ENCODE data around the gene JUN. TPM values are rescaled to one million over a fixed set of nuclear protein-coding genes. Genes with fewer than 3 reads are reported as not detected.

Gene JUN
- total RNA-seq, 1 experiment from 2014 or later, result 74.7 TPM

GRCh38 chr1:58741678-58742553 is 41.9 kb downstream of the JUN start:
- Histone ChIP-seq H3K4me1 (replicated peaks; ENCODE audit: insufficient read depth) (peaks cover 26% of the 10 kb centered on the region), H3K36me3 (ENCODE audit: low read depth) (no peaks in the 10 kb centered on the region), H2AFZ (no peak overlapping the region), H3K4me3 (no peak overlapping the region), H4K20me1 (ENCODE audit: insufficient read depth) (no peaks in the 10 kb centered on the region), H3K4me2 (no peak overlapping the region), H3K79me2 (ENCODE audit: low read depth) (no peaks in the 10 kb centered on the region), H3K27ac (no peak overlapping the region), H3K9me3 (ENCODE audit: insufficient read depth, low read depth) (no peaks in the 10 kb centered on the region), H3F3A (ENCODE audit: insufficient read depth, low read depth) (peaks cover 5% of the 10 kb centered on the region; the same call in 1 of the 2 replicates), H3K27me3 (ENCODE audit: insufficient read depth, low read depth) (no peaks in the 10 kb centered on the region), H3K9me2 (ENCODE audit: insufficient read depth) (peaks cover 4% of the 10 kb centered on the region; the same call in 1 of the 2 replicates)
- no peak for DNase-seq
- intact Hi-C loops (cut with micrococcal nuclease; ENCODE audit: unreplicated experiment), result loop anchor here (2.0 to 5.0 kb wide), 3 partner anchors 140 to 401 kb away; no protein-coding TSS in a partner anchor
- CTCF ChIA-PET, result no interaction called here
- POLR2A ChIA-PET (ENCODE audit: unreplicated experiment), result no interaction called here
- BruUV-seq (replicated peaks), result no TSS peak
- TF ChIP-seq EZH2 (IDR thresholded peaks at IDR 0.05; ENCODE audit: low read depth), result no peak
- TF ChIP-seq, protein P1, sequence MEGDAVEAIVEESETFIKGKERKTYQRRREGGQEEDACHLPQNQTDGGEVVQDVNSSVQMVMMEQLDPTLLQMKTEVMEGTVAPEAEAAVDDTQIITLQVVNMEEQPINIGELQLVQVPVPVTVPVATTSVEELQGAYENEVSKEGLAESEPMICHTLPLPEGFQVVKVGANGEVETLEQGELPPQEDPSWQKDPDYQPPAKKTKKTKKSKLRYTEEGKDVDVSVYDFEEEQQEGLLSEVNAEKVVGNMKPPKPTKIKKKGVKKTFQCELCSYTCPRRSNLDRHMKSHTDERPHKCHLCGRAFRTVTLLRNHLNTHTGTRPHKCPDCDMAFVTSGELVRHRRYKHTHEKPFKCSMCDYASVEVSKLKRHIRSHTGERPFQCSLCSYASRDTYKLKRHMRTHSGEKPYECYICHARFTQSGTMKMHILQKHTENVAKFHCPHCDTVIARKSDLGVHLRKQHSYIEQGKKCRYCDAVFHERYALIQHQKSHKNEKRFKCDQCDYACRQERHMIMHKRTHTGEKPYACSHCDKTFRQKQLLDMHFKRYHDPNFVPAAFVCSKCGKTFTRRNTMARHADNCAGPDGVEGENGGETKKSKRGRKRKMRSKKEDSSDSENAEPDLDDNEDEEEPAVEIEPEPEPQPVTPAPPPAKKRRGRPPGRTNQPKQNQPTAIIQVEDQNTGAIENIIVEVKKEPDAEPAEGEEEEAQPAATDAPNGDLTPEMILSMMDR (conservative IDR thresholded peaks at IDR 0.05), result no peak

- POLR2A ChIA-PET (ENCODE audit: unreplicated experiment), result no interaction called here
- intact Hi-C loops (cut with micrococcal nuclease; ENCODE audit: unreplicated experiment), result loop anchor here (1.0 to 5.0 kb wide), 9 partner anchors 29 to 1019 kb away; no protein-coding TSS in a partner anchor
- CTCF ChIA-PET, result interaction anchor here (0.6 kb wide), 3 partner anchors 23 to 948 kb away, joined by 3 to 4 read pairs (median 4); no protein-coding TSS in a partner anchor
- TF ChIP-seq, protein P1 (conservative IDR thresholded peaks at IDR 0.05), result peak; percentile 95
- TF ChIP-seq EZH2 (IDR thresholded peaks at IDR 0.05; ENCODE audit: low read depth), result no peak
- Histone ChIP-seq H4K20me1 (ENCODE audit: insufficient read depth) (no peaks in the 10 kb centered on the region), H3K36me3 (ENCODE audit: low read depth) (no peaks in the 10 kb centered on the region), H3K4me3 (no peak overlapping the region), H3K4me2 (peak overlapping the region; percentile 32), H3K9me3 (ENCODE audit: insufficient read depth, low read depth) (no peaks in the 10 kb centered on the region), H3K27ac (no peak overlapping the region), H3K79me2 (ENCODE audit: low read depth) (no peaks in the 10 kb centered on the region), H3K27me3 (ENCODE audit: insufficient read depth, low read depth) (no peaks in the 10 kb centered on the region), H3K4me1 (replicated peaks; ENCODE audit: insufficient read depth) (peaks cover 12% of the 10 kb centered on the region), H3F3A (ENCODE audit: insufficient read depth, low read depth) (peaks cover 5% of the 10 kb centered on the region; the same call in 1 of the 2 replicates), H2AFZ (no peak overlapping the region), H3K9me2 (ENCODE audit: insufficient read depth) (peaks cover under 1% of the 10 kb centered on the region; the same call in 1 of the 2 replicates)
- peak in 1 of 2 experiments; percentile 56 for DNase-seq
- no TSS peak for BruUV-seq (replicated peaks)
Observed at GRCh38 chr1:58739856-58740466, 43.9 kb downstream of the JUN start.

DNA sequence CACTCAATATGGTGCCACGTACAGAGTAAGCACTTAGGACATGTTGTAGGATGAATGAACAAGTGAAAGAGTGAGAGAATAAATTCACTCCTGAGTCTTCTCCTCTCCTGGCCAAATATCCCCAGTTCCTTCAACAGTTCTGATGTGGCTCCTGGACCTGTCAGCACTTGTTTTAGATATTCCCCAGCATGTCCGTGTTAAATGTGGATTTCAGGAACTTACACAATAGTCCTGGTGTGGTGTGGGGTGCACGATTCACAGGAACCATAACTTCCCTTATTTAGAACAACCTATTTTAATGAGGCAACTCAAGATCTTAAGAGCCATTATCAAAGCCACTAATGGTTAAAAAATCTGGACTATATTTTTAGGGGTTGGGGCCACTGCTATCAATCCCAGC is 45.0 kb downstream of the JUN start:
- H3K27me3 ChIP-seq (ENCODE audit: insufficient read depth, low read depth), result no peaks in the 10 kb centered on the region
- H3K27ac ChIP-seq, result no peak overlapping the region
- no peaks in the 10 kb centered on the region for H3K36me3 ChIP-seq (ENCODE audit: low read depth)
- peaks cover 12% of the 10 kb centered on the region for H3K4me1 ChIP-seq (replicated peaks; ENCODE audit: insufficient read depth)
- intact Hi-C loops (cut with micrococcal nuclease; ENCODE audit: unreplicated experiment), result no loop called here
- DNase-seq, result no peak
- H3K4me2 ChIP-seq, result no peak overlapping the region
- no peak for TF ChIP-seq EZH2 (IDR thresholded peaks at IDR 0.05; ENCODE audit: low read depth)
- TF ChIP-seq, protein P1 (conservative IDR thresholded peaks at IDR 0.05), result no peak
- no TSS peak for BruUV-seq (replicated peaks)
- ChIA-PET POLR2A (ENCODE audit: unreplicated experiment) (interaction anchor here (0.6 kb wide), 1 partner anchor 116 kb away, joined by 4 read pairs; no protein-coding TSS in a partner anchor), CTCF (interaction anchor here (0.6 kb wide), 2 partner anchors 78 to 204 kb away, joined by 3 read pairs; no protein-coding TSS in a partner anchor)
- no peak overlapping the region for H3K4me3 ChIP-seq
- H3K9me2 ChIP-seq (ENCODE audit: insufficient read depth), result no peaks in the 10 kb centered on the region
- H3K79me2 ChIP-seq (ENCODE audit: low read depth), result no peaks in the 10 kb centered on the region
- no peaks in the 10 kb centered on the region for H4K20me1 ChIP-seq (ENCODE audit: insufficient read depth)
- H3F3A ChIP-seq (ENCODE audit: insufficient read depth, low read depth), result peaks cover 5% of the 10 kb centered on the region; the same call in 1 of the 2 replicates
- no peaks in the 10 kb centered on the region for H3K9me3 ChIP-seq (ENCODE audit: insufficient read depth, low read depth)
- no peak overlapping the region for H2AFZ ChIP-seq

Measured in PC-9 (cell line).